GM18519 (cell line): Measurements from ENCODE around the gene PSMD4.

ENCODE experiments used
- ATAC-seq: cut with Tn5 transposase; IDR thresholded peaks from one replicate; pipeline ENCODE4 v1.9.1; 2021; ENCODE audit warnings: mild to moderate bottlenecking, moderate library complexity; ENCODE audit not compliant: unreplicated experiment, low FRiP score

Gene PSMD4

DNA sequence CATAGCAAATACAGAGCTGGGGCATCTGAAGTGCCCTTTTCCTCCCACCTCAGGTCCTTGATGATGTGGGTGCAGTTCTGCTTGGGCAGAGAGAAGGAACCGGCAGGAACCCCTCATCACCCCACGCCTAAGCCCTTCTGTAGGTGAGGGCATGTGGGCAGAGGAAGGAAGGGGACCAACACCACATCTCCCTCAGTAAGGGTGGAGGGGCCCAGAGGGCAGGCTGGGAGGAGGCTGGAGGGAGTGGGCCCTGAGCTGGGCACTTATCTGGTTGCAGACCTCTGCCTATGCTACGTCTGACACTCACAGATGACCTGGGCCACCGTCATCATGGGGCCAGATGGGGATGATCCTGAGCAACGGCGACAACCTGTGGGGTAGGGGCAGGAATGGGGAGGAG, 38.6 kb downstream of the PSMD4 start:
- no peak for ATAC-seq

DNA sequence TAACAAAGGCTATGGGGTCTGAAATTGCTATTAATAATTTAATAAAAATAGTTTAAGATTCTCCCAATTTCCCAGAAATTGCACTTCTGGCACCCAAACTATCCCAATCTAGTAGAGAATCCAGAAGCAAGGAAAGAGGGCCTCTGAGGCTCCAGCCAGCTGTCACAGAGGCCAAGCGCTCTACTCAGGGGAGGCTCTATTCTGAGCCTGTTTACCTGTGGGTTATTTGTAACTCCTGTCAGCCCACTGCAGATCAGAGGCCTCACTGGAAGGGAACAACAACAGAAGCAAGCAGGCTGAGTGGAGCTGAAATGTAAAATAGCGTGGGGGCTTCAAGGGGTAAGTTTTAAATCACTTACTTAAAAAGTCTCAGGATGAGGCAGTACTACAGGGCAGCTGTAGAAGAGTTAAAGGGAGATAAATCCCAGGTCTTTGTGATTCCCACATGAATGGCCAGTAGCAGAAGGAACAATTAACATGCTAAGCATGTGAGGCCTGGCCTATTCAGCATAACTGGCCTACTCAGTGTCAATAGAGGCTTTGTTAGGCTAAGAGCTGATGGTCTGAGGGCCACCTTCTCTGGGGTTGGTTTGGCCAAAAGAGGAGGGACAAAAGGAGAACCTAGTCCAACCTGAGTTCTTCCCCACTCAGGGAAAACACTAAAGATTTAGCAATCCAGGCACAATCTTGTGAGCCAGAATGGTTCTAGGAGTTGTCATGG, 40.4 kb downstream of the PSMD4 start:
- no peak for ATAC-seq

DNA sequence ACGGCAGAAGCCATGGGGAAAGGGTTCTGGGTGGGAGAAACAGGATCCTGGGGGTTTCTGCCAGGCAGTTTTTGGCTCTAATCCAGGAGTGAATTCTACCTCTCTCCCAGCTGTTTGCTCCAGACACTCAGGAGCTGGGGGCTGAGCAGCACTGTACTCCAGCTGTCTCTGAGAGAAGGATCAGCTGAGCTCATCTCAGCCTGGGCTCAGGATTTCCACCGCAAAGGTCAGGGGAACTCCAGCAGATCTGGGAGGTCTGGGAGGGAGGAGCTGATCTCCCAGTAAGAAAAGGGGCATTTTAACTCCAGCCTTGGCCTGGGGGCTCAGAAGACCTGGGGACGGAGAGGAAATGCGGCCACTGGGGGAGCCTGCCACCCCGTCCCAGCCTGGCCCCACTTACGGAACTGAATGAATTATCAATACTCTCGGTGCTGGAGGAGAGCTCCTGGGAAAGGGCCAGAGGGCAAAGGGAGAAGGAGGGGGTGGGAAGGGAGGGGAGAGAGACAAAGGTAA, 55.3 kb downstream of the PSMD4 start:
- ATAC-seq, result no peak

DNA sequence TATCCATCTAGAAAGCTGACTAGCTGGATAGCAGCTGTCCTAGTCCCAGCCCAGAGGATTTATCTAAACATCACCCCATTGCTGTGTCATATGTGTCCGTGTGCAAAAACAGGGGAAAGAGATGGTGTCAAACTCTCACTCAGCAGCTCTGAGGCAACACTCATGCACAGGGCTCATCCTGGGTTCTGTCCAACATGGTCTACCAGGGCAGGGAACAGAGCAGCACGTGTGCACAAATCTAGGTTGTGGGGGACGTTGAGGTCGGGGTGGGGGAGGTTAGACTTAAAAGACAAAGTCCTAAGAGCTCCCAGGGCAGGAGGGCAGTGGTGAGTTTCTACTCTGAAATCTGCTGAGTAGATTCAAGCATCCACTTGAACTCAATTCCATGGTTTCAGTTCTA, 56.5 kb downstream of the PSMD4 start:
- no peak for ATAC-seq

DNA sequence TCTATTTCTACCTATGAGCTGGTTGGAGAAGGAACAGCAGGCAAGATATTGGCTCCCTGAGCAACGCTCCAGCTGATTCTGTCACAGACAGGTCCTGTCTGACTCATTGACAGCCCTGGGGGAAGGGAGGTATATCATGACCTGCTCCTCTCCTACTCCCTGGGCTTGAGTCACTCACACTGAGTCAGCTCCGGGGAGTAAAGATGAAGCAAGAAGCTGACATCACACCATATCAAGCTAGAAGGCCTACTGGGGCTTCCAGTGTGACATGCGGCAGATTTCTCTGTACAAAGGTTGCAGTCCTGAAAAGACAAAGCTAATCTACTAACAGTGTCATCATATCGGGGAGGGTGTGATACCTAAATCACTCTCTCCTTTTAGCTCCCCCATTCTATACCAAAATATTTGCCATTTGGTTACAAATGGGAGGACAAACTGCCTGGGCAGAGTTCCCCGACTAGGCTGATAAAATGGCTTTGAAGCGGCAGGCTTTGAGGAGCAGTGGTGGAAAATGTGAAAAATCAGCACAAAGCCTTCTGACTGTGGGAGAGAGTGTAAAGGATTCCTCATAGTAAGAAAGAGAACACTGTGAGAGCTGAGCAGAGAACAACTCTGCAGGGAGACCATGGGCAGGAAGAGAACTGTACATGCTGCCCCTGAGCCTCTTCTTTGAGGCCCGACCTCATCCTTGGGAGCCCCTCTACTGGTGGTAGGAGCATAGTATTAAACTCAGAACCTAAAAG, 57.2 kb downstream of the PSMD4 start:
- ATAC-seq, result no peak

DNA sequence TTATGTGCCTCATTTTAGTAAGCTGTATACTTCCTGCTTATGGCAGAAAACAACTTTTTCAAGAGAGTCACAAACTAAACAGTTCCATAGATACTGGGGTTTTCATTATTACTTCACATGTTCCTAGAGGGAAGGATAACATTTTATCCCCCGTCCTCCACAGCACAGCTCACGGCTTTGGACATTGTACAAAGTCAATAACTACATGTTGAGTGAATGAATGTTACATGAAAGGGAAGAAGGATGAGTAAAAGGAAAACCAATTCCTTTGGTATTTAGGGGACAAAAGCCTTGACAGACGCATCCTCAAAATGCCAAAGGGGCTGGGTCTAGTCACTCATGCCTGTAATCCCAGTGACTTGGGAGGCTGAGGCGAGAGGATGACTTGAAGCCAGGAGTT, 57.9 kb downstream of the PSMD4 start:
- ATAC-seq, result no peak

DNA sequence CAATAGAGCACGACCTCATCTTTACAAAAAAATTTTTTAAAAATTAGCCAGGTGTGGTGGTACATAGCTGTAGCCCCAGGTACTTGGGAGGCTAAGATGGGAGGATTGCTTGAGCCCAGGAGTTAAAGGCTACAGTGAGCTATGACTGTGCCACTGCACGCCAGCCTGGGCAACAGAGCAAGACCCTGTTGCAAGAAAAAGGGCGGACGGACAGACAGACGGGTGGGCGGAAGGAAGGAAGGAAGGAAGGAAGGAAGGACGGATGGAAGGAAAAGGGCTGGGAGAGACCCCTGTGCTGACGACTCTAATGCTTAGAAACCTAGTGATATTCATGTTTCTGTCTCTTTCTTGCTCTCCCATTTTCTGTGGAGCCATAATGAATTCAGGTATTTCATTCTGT, 58.3 kb downstream of the PSMD4 start:
- no peak for ATAC-seq

DNA sequence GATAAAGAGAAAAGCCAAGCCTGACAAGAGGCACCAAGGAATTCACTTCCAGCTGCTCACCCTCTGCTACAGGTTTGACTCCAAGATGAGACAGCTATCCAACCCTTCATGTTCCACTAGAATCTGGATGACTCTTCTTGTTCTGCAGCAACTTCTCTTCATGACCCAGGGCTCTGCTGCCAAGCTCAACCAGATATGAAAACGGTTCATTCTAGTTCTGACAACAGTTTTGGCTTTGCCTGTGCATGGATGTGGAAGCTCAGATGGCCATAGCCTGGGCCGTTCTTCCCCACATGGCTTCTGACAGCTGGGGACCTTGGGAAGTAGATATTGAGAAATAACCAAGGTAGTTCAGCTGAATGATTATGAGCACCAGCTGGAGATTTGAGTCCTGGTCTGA, 59.0 kb downstream of the PSMD4 start:
- no peak for ATAC-seq

DNA sequence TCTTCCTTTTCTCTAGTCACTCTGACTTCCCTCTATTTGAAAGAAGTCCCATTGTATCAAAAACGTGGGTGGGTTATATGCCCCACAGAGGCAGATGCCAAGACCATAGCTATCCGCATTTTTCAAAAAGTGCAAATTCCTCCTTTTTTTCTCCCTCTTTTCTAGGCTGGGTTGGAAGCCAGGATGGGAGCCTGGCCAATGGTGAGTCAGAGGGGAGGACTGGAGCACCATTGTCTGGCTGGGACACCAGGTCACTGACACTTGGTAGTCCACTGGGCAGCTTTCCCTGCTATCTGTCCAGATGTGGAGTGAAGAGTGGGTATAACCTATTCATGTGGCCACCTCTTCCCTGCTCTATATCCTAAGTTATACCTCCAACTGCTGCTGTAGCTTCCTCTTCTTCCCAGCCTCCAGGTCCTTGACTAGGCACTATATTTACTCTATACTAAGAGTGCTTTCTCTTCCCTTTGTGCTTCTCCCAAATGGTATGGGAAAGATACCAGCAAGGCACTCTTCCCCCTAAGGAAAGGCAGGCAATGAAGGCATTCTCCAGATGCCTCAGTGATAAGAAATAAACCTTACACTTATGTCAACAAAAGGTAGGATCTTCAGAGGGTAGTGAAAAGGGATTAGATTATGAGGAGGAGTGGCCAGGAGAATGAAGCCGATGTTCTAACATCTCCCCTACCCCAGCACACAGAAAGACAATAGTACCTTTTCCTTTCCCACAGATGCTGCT, 59.8 kb downstream of the PSMD4 start:
- ATAC-seq, result no peak

DNA sequence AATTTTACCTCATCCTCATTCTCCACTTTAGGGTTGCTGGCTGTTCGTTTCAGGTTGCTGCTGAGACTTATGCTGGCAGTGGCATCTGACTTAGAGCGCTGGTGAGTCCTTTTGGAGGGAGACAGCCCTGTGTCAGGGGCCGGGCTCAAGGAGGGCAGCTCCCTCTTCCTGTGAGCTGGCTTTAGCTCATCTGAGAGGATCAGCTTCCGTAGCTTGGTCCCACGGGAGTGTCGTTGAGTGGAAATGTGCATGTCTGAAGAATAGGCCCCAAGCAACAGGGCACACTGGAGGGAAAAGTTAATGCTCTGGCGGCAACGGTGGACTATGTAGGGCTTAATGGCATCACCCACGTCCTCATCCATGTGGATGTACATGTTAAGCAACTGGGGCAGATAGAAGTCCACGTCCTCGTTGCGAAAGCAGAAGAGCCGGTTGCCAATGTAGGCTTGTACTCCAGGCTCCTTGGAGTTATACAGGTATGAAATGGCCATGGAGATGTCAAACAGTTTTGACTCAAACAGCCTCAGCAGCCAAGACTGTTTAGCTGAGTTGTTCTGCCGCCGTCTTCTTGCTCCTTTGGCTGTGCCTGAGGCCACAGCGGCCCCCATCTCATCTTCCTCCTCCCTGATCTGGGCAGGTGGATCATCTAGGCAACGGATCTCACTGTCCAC, 61.2 kb downstream of the PSMD4 start:
- ATAC-seq, result no peak
